Effector memory CD8-positive, alpha-beta T cell (primary cell): ENCODE results near the gene MIF4GD.
"Not testable (repeated sequence)": the region's sequence is repeated elsewhere in the genome, so short reads cannot be mapped to it uniquely, and the experiment has no call there.

ENCODE experiments used
- ATAC-seq: fragments of 150-1000 bp; cut with Tn5 transposase; replicated peaks from 2 replicates; pipeline ENCODE4 v1.10.0; 2021; ENCODE audit warnings: mild to moderate bottlenecking, moderate library complexity
- DNase-seq, 3 experiments: peaks; one replicate each; pipeline ENCODE4 v3.0.0; 2021
- H3K27ac Mint-ChIP-seq, 2 donors: one replicate each; pipeline ENCODE4 v1.8.0; 2022; ENCODE audit warnings: mild to moderate bottlenecking in 2 of 2, mixed read lengths in 2 of 2, moderate library complexity in 2 of 2
- H3K27me3 Mint-ChIP-seq, 2 donors: one replicate each; pipeline ENCODE4 v1.8.0; 2022; ENCODE audit warnings: mixed read lengths in 2 of 2
- H3K36me3 Mint-ChIP-seq: one replicate; pipeline ENCODE4 v1.8.0; 2022; ENCODE audit warnings: mild to moderate bottlenecking, moderate library complexity, mixed read lengths; ENCODE audit not compliant: insufficient read depth
- H3K4me1 Mint-ChIP-seq, 2 donors: one replicate each; pipeline ENCODE4 v1.8.0; 2022; ENCODE audit warnings: low read depth in 2 of 2, mixed read lengths in 2 of 2
- H3K4me3 Mint-ChIP-seq, 2 donors: one replicate each; pipeline ENCODE4 v1.8.0; 2022; ENCODE audit warnings: mild to moderate bottlenecking in 2 of 2, mixed read lengths in 2 of 2, moderate library complexity in 2 of 2
- H3K9me3 Mint-ChIP-seq, 2 donors: one replicate each; pipeline ENCODE4 v1.8.0; 2022; ENCODE audit warnings: mixed read lengths in 2 of 2

MIF4GD gene

DNA sequence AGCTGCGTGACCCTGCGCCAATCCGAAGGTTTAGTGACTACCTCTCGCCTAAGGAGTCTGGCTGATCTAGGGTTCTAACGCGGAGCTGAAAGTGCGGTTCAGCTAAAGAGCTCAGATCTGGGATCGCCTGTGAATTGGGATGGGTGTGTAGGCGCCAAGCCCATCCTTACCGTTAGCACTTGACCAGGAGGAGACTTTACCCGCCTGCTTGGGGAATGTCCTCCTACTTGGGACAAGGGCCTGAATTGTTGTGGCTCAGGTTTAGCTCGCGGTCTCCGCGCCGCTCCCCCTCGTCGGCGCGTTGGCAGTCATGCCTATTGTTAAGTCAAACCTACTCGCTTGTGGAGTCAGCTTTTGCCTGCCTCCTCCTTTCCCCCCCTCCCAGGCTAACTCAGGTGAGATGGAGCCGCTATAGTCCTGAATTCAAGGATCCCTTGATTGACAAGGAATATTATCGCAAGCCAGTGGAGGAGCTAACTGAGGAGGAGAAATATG is 8.9 kb downstream of the MIF4GD start:
- DNase-seq = no peak
- peak overlapping the region; percentile 93 to 94 for H3K4me3 Mint-ChIP-seq
- peaks cover 38 to 44% of the 10 kb centered on the region in 2 donors for H3K4me1 Mint-ChIP-seq
- no peak for ATAC-seq
- H3K36me3 Mint-ChIP-seq = peaks cover 44% of the 10 kb centered on the region
- H3K9me3 Mint-ChIP-seq = no peaks in the 10 kb centered on the region
- H3K27me3 Mint-ChIP-seq = no peaks in the 10 kb centered on the region
- H3K27ac Mint-ChIP-seq = peak overlapping the region; percentile 100

DNA sequence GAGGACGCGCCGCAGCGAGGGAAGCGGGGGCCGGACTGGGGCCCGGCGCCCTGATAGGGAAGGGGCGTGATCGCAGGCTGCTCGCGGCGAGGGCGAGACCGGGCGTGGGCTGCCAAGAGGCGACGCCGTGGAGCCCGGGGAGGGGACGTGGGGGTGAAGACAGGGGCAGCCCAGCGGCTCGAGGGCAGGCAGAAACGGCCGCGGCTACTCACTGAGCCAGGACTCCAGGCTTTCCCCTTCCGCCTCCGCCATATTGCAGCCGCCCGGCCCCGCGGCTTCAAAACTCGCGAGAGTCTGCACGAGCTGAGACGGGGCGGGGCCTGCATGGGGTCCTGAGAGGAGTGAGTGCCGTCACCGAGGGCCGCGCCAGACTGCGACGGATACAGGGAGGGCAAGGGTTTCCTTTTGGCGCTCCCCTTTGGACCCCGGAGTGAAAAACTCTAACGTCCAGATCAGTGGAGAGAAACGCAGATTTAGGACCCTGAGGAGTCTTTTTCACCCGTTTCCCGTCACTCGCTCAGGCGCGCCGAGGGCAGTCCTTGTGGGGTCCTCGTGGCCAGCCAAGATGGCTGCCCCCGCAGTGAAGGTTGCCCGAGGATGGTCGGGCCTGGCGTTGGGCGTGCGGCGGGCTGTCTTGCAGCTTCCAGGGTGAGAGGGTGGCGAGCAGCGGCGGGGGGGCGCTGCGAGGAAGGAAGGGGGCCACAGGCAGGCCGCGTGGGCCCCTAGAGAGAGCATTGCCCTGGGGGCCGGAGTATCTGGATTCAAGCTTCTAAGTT is 9.5 kb downstream of the MIF4GD start, which contains the start of the genes GGA3 and MRPS7:
Gene GGA3 (minus strand): TSS at position 271 of the 776 bp plus-strand sequence. CDS start 19 bp downstream, at position 252.
Gene MRPS7 (plus strand): TSS at position 544 of the 776 bp plus-strand sequence. CDS start 22 bp downstream, at position 566.
- peaks cover 40 to 51% of the 10 kb centered on the region in 2 donors for H3K4me1 Mint-ChIP-seq

DNA sequence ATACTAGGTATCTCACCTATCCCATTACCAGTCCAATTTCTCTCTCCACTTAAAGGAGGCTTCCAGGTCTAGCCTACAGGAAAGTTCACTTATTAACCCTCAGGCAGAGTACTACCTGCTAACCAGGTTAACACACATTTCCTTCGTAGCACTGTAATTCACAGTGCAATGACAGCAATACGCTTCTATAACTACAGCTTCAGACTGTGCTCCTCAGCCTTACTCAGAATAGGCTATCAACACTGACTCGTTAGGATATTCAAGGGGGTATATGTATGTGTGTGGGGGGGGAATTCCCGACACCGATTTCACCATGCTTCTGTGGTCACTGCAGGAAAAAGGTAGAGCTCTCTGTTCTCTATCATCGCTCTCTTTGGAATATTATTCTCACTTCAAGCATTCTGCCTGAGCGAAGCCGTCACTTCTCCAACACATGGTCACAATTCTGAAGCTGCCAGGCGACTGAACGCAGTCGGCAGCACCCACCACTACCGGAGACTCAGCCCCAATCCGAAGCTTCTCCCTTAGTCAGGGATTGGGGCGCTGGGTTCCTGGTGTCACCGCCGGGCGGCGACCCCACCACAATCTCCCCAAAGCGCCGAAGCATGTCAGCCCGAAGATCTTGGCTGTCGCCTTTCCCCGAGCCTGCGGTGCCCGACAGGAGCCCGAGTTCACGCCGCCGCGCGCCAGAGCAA is 10.2 kb downstream of the MIF4GD start:
- DNase-seq = no peak
- Mint-ChIP-seq H3K4me1 (peaks cover 46 to 58% of the 10 kb centered on the region in 2 donors), H3K4me3 (peak overlapping the region; percentile 93 to 94)

More for the DNA sequence above, 9.5 kb downstream of the MIF4GD start, which contains the start of the genes GGA3 and MRPS7:
- peaks cover 41% of the 10 kb centered on the region for H3K36me3 Mint-ChIP-seq
- peak within 1 kb of the TSS; percentile 100 for H3K27ac Mint-ChIP-seq
- peak within 1 kb of the TSS; percentile 93 to 94 for H3K4me3 Mint-ChIP-seq
- H3K27me3 Mint-ChIP-seq = no peaks in the 10 kb centered on the region
- H3K9me3 Mint-ChIP-seq = no peaks in the 10 kb centered on the region
- peak; percentile 94 to 97 (median 96) for DNase-seq
- ATAC-seq = peak; percentile 91

DNA sequence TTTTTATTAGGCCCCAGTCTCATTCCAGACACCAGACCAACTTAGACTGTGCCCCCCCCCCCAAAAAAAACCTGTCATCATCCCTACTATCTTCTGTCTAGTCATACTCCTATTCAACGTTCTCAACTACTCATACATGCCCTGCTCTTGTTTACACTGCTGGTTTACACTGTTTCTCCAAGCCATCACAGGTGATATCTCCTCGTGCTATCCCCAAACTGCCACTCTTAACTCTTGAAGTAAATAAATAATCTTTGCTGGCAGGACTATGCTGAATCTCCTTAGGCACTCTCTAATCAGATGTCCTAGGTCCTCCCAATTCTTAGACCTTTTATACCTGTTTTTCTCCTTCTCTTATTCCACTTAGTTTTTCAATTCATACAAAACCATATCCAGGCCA is 13.8 kb downstream of the MIF4GD start:
- not testable (repeated sequence) for H3K27ac Mint-ChIP-seq, ATAC-seq, H3K27me3 Mint-ChIP-seq, DNase-seq, H3K4me3 Mint-ChIP-seq, H3K9me3 Mint-ChIP-seq
- Mint-ChIP-seq H3K4me1 (peaks cover 69 to 78% of the 10 kb centered on the region in 2 donors), H3K36me3 (peaks cover 17% of the 10 kb centered on the region)

More for the DNA sequence above, 10.2 kb downstream of the MIF4GD start:
- H3K27me3 Mint-ChIP-seq = no peaks in the 10 kb centered on the region
- no peaks in the 10 kb centered on the region for H3K9me3 Mint-ChIP-seq
- ATAC-seq = peak; percentile 37
- peak overlapping the region; percentile 100 for H3K27ac Mint-ChIP-seq
- peaks cover 35% of the 10 kb centered on the region for H3K36me3 Mint-ChIP-seq

DNA sequence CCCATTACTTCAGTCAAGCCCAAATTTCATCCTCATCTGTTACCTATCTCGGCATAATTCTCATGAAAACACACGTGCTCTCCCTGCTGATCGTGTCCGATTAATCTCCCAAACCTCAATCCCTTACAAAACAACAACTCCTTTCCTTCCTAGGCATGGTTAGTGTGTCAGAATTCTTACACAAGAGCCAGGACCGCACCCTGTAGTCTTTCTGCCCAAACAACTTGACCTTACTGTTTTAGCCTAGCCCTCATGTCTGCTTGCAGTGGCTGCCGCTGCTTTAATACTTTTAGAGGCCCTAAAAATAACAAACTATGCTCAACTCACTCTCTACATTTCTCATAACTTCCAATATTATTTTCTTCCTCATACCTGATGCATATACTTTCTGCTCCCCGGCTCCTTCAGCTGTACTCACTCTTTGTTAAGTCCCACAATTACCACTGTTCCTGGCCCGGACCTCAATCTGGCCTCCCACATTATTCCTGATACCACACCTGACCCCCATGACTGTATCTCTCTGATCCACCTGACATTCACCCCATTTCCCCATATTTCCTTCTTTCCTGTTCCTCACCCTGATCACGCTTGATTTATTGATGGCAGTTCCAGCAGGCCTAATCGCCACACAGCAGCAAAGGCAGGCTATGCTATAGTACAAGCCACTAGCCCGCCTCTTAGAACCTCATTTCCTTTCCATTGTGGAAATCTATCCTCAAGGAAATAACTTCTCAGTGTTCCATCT is 14.9 kb downstream of the MIF4GD start:
- H3K9me3 Mint-ChIP-seq, H3K27me3 Mint-ChIP-seq, ATAC-seq, DNase-seq, H3K4me3 Mint-ChIP-seq, H3K36me3 Mint-ChIP-seq: not testable (repeated sequence)
- peaks cover 67 to 79% of the 10 kb centered on the region in 2 donors for H3K4me1 Mint-ChIP-seq
- peak overlapping the region in 1 of 2 donors; percentile 24 for H3K27ac Mint-ChIP-seq

DNA sequence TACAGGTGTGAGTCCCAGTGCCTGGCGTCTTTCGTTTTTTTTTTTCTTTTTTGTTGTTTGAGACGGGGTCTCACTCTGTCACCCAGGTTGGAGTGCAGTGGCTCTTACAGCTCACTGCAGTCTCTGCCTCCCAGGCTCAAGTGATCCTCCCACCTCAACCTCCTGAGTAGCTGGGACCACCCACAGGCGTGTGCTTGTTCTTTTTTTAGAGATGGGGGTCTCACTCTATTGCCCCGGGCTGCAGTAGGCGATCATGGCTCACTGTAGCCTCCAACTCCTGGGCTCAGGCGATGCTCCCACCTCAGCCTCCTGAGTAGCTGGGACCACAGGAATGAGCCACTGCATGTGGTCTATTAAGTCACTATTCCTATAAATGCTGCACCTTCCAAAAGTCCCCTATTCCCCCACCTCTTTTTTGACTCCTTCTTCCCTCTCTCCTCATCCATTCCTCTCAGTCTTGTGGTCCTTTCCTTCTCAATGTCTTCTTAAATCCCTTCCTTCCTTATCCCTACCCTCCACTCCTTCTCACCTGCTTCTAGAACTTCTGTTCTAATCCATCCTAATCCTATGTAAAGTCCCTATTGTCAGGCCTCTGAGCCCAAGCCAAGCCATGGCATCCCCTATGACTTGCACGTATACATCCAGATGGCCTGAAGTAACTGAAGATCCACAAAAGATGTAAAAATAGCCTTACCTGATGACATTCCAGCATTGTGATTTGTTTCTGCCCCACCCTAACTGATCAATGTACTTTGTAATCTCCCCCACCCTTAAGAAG is 18.8 kb downstream of the MIF4GD start:
- ATAC-seq (no peak), DNase-seq (no peak)
- Mint-ChIP-seq H3K9me3 (no peaks in the 10 kb centered on the region), H3K27ac (peak overlapping the region; percentile 57 to 90), H3K27me3 (no peaks in the 10 kb centered on the region), H3K4me3 (no peak overlapping the region), H3K4me1 (peaks cover 54 to 69% of the 10 kb centered on the region in 2 donors), H3K36me3 (peaks cover 9% of the 10 kb centered on the region)

DNA sequence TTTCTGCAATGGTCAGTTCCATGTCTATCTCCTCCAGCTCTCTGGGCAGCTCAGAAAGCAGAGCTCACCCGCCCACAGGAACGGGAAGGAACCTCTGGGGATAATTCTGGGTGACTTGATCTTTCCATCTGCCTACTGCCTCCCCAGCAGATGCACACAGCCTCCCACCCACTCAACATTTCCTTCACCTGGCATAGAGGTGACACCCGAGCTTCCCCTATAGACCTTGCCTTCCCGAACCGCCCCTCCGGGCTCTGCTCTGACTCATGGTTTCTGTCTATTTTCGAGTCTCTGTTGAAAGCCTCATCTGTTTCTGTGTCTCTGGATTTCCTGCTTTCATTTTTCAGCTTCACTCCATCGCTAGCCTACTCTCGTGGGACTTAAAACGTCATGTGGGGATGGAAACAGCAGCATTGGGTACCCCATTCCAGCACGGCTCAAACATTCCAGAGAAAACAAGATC is 21.0 kb downstream of the MIF4GD start:
- peaks cover 43 to 53% of the 10 kb centered on the region in 2 donors for H3K4me1 Mint-ChIP-seq
- H3K27me3 Mint-ChIP-seq = no peaks in the 10 kb centered on the region
- peak; percentile 92 for ATAC-seq
- H3K27ac Mint-ChIP-seq = peak overlapping the region; percentile 88 to 91
- H3K36me3 Mint-ChIP-seq = peaks cover 21% of the 10 kb centered on the region
- peak overlapping the region; percentile 66 to 79 for H3K4me3 Mint-ChIP-seq
- no peaks in the 10 kb centered on the region for H3K9me3 Mint-ChIP-seq
- DNase-seq = peak in 2 of 3 experiments; percentile 25

DNA sequence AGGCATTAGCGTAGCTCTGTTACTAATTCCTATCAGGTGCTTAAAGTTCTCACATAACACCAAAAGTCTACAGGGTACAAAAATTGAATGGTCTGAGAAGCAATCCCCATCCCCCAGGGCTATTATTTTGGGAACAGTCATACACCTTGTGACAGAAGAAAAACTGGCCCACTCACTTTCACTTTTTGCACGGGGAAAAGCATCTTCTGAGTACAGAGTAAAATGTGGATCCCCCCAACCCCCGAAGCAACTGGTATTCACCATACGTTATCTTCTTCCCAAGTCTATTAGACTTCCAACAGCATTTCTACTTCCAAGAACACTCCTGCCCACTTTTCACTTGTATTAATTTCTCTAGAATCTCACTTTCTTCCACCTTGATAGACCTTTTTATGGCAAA is 21.5 kb downstream of the MIF4GD start:
- peaks cover 26% of the 10 kb centered on the region for H3K36me3 Mint-ChIP-seq
- H3K4me1 Mint-ChIP-seq = peaks cover 43 to 51% of the 10 kb centered on the region in 2 donors
- no peaks in the 10 kb centered on the region for H3K9me3 Mint-ChIP-seq
- ATAC-seq (no peak), DNase-seq (no peak)
- peak overlapping the region; percentile 66 to 79 for H3K4me3 Mint-ChIP-seq
- H3K27me3 Mint-ChIP-seq = no peaks in the 10 kb centered on the region
- H3K27ac Mint-ChIP-seq = peak overlapping the region; percentile 88 to 91

DNA sequence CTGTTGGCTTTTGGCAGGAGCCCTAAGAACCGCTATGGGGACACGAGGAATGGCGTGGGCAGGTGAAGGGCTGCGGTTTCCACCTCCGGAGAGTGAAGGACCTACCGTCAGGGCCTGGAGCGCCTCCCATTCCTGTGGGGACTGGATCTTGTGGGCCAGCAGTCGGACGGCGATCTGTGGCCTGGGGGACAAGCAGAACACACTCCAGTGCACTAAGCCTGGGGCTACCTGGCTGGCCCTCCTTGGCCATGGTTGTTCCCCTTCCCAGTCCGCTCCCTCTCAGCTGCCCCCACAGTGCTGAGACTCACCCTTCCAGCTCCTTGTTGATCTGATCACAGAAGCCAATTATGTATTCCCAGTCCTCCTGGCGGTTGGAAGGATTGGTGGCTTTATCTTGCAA is 24.6 kb downstream of the MIF4GD start:
- ATAC-seq (no peak), DNase-seq (no peak)
- peaks cover 44% of the 10 kb centered on the region for H3K36me3 Mint-ChIP-seq
- no peak overlapping the region for H3K4me3 Mint-ChIP-seq
- H3K4me1 Mint-ChIP-seq = peaks cover 42 to 52% of the 10 kb centered on the region in 2 donors
- no peaks in the 10 kb centered on the region for H3K9me3 Mint-ChIP-seq
- no peaks in the 10 kb centered on the region for H3K27me3 Mint-ChIP-seq
- peak overlapping the region in 1 of 2 donors; percentile 12 for H3K27ac Mint-ChIP-seq

DNA sequence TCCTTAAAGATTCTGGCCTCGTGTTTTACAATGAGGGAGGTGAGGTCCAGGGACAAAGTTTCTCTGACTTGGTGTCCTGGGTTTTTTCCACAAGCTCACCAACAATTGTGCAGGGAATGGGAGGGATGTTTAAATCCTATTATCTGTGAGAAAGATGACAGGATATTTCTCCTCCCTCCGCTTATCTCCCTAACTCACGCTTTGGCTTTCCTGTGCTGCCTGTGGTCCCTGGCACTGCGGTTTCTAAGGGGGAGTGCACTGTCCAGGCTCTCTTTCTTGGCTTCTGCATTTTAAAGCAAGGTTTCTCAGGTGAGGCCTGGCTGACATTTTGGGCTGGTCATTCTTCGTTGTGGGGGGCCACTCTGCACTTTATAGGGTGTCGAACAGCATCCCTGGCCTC is 26.0 kb downstream of the MIF4GD start:
- no peaks in the 10 kb centered on the region for H3K27me3 Mint-ChIP-seq
- DNase-seq = no peak
- H3K9me3 Mint-ChIP-seq = no peaks in the 10 kb centered on the region
- peaks cover 38 to 47% of the 10 kb centered on the region in 2 donors for H3K4me1 Mint-ChIP-seq
- ATAC-seq = no peak
- no peak overlapping the region for H3K4me3 Mint-ChIP-seq
- peak overlapping the region in 1 of 2 donors; percentile 35 for H3K27ac Mint-ChIP-seq
- peaks cover 55% of the 10 kb centered on the region for H3K36me3 Mint-ChIP-seq

DNA sequence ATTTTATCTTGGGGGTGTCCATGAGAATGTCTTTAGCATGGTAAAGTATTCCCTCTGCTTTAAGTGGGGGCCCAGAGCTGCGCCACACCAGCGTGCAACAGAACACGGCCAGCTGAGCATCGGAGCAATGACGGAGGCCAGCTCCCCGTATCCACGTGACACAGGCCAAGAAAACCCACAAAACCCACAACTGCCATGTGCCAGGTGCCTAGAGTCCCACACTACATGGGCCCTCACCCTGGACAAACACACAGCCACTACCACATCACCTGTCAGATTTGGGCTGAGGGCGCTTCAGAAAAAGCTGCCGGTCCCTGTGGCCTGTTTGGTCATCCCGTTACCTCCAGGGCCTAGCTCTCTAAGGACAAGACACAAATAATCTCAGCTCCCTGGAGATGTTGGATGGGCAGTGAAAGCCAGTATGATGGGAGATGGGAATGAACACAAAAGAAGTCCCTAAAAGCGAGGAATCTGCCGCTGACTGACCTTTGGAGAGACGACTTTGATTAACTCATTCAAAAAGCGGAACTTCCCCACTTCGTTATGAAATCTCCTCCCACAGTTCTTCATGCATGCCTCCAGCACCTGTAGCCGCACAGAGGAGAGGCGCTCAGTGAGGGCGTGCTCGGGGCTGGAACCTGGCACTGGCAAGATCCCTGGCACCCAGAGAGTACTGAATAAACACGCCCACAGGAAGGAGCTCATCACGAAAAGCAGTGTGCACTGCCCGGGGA is 26.7 kb downstream of the MIF4GD start:
- Mint-ChIP-seq H3K9me3 (no peaks in the 10 kb centered on the region), H3K27me3 (no peaks in the 10 kb centered on the region), H3K4me1 (peaks cover 32 to 41% of the 10 kb centered on the region in 2 donors), H3K4me3 (no peak overlapping the region), H3K36me3 (peaks cover 54% of the 10 kb centered on the region), H3K27ac (peak overlapping the region; percentile 28 to 35)
- ATAC-seq (no peak), DNase-seq (no peak)
